Measurements from ENCODE around the gene EFNA1.
"Not testable (repeated sequence)": the region's sequence is repeated elsewhere in the genome, so short reads cannot be mapped to it uniquely, and the experiment has no call there.

Gene EFNA1

GRCh38 chr1:155145491-155145890 is 17.8 kb downstream of the EFNA1 start:
- DNase-seq (ENCODE audit: low read depth) = no peak

- not testable (repeated sequence) for DNase-seq (ENCODE audit: low read depth)
Measured at GRCh38 chr1:155155996-155156643, 28.4 kb downstream of the EFNA1 start.

GRCh38 chr1:155158991-155159390 is 31.3 kb downstream of the EFNA1 start:
- no peak for DNase-seq (ENCODE audit: low read depth)

- DNase-seq (ENCODE audit: low read depth) = no peak
Measured at GRCh38 chr1:155160128-155160527, 32.5 kb downstream of the EFNA1 start.

GRCh38 chr1:155162631-155163030 is 35.0 kb downstream of the EFNA1 start:
- not testable (repeated sequence) for DNase-seq (ENCODE audit: low read depth)

- not testable (repeated sequence) for DNase-seq (ENCODE audit: low read depth)
Measured at GRCh38 chr1:155163785-155164184, 36.1 kb downstream of the EFNA1 start.

DNA sequence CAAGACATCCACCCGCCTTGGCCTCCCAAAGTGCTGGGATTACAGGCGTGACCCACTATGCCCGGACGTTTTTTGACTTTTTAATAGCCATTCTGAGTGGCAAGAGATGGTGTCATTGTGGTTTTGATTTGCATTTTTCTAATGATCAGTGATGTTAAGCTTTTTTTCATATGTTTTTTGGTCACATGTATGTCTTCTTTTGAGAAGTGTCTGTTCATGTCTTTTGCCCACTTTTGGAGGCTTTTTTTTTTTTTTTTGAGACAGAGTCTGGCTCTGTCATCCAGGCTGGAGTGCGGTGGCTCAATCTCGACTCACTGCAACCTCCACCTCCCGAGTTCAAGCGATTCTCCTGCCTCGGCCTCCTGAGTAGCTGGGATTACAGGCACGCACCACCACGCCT is 36.9 kb downstream of the EFNA1 start:
- not testable (repeated sequence) for DNase-seq (ENCODE audit: low read depth)

- DNase-seq (ENCODE audit: low read depth) = no peak
Measured at GRCh38 chr1:155166051-155166470, 38.4 kb downstream of the EFNA1 start.

GRCh38 chr1:155166471-155167165 is 38.9 kb downstream of the EFNA1 start:
- DNase-seq (ENCODE audit: low read depth) = no peak

GRCh38 chr1:155167166-155168104 is 39.8 kb downstream of the EFNA1 start:
- DNase-seq (ENCODE audit: low read depth) = peak; percentile 76

- not testable (repeated sequence) for DNase-seq (ENCODE audit: low read depth)
Measured at GRCh38 chr1:155168105-155168445, 40.4 kb downstream of the EFNA1 start.

GRCh38 chr1:155168456-155169210 is 41.0 kb downstream of the EFNA1 start:
- no peak for DNase-seq (ENCODE audit: low read depth)

DNA sequence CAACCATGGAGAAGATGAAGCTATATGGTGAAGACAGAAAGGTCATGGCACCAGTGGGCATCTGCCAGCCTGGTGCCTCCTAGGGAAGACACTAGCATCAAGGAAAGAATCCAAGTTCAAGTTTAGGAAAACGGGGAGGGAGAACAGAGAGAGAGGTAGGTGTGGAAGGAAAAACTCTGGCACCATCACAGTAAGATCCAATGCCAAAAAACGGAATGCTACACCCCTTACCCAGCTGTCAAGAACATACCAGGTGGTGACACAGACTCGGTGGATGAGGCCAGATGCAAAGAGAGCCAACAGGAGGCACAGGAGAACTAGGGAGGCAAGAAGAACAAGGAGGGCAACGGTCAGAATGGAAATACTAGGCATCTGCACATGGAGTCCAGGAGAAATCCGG is 41.9 kb downstream of the EFNA1 start:
- DNase-seq (ENCODE audit: low read depth) = no peak

- DNase-seq (ENCODE audit: low read depth) = no peak
Measured at GRCh38 chr1:155170101-155170785, 42.6 kb downstream of the EFNA1 start.

- no peak for DNase-seq (ENCODE audit: low read depth)
Measured at GRCh38 chr1:155170806-155171205, 43.1 kb downstream of the EFNA1 start.

DNA sequence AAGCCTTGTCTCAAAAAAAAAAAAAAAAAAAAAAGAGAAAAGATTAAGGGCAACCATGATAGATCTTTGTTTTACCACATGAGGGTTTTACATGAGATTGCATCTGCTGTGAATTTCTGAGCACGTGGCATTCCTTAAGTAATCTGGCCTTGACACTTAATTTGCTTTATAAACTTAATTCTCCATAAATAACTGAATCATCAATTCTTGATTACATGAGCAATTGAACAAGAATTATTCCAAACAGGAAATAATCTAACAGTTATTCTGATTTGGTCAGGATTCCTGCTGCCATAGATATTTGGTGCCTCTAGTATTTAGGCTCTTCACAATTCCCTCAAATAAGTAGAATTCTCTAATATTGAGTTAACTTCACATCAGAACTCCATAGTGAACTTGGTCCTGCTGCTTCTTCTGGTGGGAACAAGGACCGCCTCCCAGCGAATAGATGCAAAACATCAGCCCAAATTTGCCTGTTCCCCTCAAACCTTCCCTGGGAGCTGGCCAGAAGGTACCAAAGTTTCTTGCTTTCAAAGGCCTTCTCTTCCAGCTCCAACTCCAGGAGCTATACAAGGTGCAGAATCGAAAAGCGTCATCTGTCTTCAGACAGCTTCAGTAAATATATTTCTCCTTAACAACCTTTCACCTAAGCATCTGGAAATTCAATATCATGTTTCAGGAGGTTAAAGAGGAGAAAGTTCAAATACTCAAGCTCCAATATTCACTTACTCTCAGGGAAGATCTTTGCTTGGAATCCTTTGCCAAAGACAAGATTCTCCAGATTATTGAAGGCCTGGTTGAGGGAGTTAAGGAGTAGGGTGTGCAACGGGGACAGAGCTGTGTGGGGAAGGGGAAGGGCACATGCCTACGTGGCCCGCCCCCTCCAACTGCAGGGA is 44.4 kb downstream of the EFNA1 start:
- no peak for DNase-seq (ENCODE audit: low read depth)

- peak; percentile 91 for DNase-seq (ENCODE audit: low read depth)
Measured at GRCh38 chr1:155172732-155173477, 45.2 kb downstream of the EFNA1 start, which contains the start of gene KRTCAP2. TSS of gene KRTCAP2 (minus strand) at chr1:155173304. CDS start at chr1:155173224, 80 bp downstream.

DNA sequence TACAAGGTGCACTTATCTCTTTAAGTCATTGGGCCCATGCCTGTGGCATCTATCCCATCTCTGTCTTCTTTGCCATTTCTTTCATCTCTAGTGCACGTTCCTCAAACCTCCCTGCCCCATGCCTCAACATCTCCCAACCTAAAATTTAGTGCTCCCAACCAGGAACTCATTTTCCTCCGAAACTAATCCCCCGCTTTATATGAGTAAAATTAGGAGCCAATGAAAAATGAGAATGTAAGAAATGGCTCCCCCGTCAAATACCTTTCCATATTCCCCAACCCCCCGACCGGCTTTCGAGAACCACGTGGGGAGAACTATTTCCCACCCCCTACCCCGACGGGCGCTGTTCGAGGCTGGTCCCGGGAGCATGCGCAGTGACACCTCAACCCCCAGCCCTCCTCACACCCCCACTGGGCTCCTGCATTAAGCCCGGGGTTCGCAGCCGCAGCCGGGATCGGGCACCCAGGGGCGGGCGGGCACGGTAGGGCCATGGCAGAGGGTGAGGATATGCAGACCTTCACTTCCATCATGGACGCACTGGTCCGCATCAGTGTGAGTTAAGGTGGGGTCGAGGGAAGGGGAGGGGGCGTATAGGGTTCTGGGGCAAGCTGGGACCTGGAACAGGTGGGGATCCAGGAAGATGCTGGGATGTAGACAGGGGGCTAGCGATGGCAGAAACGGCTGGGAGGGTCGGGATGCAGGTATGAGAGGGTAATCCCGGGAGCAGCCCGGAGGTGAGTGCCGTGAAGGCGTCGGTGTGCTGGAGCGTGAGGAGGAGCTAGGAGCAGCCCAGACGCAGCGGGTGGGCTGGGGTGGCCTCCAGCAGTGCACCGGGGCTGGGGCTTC is 46.0 kb downstream of the EFNA1 start, which contains the start of gene TRIM46:
TRIM46 (plus strand) TSS at position 372 of the 846 bp plus-strand sequence; CDS start at position 490, 118 bp downstream.
- peak; percentile 71 for DNase-seq (ENCODE audit: low read depth)

All from stimulated activated CD4-positive, alpha-beta T cell treated with anti-CD3 and anti-CD28 coated beads, Interleukin-2, amount 100 ng/mL, for 4 hours (primary cell).